GM18520 (cell line): Measurements from ENCODE around the gene S100A13.

Source experiments
- ATAC-seq: cut with Tn5 transposase; IDR thresholded peaks from one replicate; pipeline ENCODE4 v1.9.1; 2021; ENCODE audit not compliant: unreplicated experiment

The S100A13 gene

DNA sequence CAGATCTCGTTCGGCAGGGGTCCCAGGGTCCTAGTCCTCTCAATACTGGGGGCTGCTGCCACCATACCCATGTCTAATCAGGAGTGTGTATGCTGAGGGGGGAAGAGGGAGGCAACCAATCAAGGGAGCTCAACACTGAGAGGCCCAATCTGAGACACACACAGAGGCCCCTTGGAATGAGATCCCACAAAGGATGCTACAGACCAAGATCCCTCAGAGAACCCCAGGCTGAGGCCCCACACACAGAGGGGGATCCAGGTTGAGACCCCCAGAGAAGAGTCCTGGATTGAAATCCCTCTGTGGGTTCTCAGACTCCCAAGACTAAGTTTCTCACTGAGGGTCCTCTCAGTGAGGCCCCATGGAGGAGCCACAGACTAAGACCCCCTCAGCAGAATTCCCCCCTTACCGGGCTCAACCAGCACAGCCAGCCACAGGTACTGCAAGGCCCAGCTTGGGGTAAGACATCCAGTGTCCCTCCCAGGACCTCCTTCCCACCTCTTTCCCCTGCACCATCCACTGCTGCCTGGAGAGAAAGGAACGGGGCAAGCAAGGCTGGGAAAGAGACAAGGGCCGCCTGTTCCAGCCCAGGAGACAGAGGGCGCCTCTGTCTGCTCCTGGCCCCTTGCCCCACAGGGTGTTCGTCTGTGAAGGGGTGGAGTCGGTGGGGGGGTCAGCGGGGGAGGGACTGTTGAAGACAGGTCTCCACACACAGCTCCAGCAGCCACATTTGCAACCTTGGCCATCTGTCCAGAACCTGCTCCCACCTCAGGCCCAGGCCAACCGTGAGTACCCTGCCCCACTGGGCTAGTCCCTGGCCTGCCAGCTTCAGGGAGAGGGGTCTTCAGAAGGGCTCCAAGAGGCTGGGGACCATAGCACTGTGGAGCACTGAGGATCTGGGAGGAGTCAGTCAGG is 666 bp upstream of the S100A13 start, which contains the start of gene S100A1:
Gene S100A1, plus strand, starts transcription at position 720 of the 912 bp plus-strand sequence. CDS start 2,088 bp downstream, outside the sequence.
- no peak for ATAC-seq

DNA sequence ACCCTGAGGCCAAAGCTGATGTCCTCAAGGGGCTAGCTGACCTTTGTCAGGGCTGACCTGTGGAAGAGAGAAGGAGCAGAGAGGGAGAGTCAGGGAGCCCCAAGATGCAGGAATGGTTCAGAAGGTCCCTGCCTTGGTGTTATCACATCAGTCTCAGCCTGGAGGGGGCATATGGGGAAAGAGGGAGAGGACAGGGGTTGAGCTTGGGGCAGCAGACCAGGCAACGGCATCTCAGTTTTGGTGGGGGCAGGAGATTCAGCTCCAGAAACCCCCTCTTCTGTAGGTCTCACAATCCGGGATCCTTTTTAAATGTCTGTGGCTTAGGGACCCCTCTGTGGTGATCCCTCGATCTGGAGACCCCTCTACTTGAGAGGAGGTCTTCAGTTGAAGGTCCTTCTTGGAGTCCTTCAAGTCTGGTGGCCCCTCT is 815 bp downstream of the S100A13 start:
- no peak for ATAC-seq

DNA sequence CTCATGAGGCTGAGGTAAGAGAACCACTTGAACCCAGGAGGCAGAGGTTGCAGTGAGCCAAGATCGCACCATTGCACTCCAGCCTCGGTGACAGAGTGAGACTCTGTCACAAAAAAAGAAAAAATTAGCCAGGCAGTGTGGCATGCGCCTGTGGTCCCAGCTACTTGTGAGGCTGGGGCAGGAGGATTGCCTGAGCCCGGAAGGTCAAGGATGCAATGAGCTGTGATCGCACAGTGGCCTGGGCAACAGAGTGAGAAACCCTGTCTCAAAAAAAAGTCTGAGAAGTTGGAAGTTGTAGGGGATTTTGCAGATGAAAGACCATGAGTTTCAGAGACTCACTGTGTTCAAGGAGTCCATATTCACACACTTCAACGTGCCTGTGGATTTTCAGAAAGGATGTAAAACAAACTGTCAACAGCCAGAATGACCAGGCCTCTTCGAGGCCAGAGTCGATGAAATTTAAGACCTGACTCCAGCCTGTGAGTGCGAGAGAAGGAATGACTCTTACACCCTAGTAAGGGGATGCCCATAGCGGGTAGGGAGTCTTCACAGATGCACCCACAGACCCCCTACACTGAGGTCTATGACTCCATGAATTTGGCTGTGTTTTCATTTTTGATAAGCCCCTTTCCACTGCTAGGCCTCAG is 2.2 kb downstream of the S100A13 start:
- no peak for ATAC-seq

- ATAC-seq, result no peak
Measured at GRCh38 chr1:153623101-153623500, 4.2 kb downstream of the S100A13 start.

DNA sequence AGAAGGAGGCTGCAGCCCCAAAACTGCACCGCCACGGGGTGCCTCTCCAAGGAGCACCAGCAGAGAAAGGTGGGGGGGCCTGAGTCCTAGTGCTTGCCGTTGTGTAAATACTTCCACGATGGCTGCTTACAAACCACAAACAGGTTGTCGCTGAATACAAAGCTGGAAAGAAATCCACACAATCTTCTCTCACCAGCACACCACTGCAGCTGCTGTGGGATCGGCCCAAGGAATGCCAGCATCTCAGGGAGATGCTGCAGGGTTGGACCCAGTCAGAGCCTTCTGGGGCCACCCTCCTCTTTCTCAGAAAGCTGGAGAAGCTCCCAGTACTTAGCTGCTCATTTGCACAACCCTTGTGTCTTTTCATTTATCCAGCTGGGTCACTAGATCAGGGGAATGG is 8.1 kb downstream of the S100A13 start:
- ATAC-seq, result no peak

- ATAC-seq, result no peak
Measured at GRCh38 chr1:153617663-153618062, 9.6 kb downstream of the S100A13 start.

DNA sequence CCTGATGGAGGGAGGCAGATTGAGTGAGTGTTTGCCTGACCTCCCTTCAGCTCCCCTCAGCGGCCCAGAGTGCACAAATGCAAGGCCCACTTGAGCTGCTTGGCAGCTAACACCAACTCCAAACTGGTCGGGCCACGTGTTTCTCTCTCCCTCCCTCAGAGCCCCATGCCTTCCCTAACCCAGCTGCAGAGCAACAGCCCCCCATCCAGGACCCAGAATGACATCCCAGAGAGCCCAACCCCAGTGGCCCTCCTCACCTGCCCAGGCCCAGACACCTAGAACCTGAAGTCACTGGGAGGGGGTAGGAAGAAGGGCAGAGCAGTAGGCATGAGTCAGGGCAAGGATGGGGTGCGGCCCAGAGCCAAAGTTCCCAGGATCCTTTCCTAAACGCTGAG is 10.4 kb downstream of the S100A13 start:
- ATAC-seq, result no peak

DNA sequence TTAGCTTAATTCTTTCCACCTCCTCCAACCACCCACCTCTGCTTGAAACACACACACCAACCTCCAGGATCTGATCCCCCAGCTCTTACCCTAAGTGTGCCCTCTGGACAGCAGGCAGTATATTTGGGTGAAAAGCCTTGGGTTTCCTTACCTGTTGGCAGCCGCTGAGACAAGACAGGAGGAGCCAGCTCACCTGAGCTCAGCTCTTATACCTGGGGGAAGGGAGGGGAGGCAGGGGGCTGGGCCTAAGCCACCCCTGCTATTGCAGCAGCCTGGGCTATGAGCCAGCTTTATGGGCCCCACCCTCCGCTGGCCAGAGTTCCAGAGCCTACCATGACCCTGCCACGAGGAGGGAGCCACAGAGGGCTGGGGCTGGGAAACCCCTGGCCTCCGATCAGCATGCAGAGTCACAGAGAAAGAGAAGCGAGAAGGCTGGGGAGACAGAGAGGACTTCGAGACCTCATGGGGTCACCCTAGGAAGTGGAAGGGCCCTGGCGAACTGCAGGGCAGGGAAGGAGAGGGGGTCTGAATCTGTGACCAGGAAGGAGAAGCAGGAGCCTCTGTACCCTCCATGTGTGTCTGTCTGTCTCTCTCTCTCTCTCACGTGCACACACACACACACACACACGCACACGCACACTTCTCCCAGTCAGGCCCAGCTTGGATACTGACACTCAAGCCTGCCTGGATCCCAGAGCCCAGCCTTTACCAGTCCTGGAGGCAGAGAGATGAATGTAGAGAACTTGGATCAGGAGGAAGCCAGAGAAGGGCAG is 11.0 kb downstream of the S100A13 start, which contains the start of gene S100A14:
Gene S100A14, minus strand, starts transcription at position 182 of the 773 bp plus-strand sequence. CDS start 467 bp downstream, outside the sequence.
- ATAC-seq, result no peak

GRCh38 chr1:153615406-153615805 is 11.9 kb downstream of the S100A13 start:
- no peak for ATAC-seq

- ATAC-seq, result no peak
Measured at GRCh38 chr1:153614906-153615305, 12.4 kb downstream of the S100A13 start.

DNA sequence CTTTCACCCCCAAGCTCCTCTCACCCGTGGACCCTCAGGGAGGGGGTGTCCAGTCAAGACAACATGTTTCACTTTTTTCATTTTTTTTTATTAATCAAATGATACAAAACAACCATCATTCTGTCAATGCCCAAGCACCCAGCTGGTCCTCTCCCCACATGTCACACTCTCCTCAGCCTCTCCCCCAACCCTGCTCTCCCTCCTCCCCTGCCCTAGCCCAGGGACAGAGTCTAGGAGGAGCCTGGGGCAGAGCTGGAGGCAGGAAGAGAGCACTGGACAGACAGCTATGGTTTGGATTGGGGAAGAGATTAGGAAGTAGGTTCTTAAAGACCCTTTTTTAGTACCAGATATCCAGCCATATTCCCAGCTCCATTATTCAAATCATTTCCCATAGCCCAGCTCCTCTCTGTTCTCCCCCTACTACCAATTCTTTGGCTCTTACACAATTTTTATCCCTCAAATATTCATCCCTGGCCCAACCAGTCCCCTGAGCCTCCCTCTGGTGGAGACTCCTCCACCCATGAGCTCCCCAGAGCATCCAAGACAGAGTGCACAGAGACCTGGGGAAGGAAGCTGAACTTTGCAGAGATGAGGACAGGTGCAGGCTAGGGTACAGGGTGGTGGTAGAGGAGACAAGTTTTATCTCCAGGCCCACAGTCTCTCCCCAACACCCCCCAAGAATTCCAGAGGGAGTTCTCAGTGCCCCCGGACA is 13.0 kb downstream of the S100A13 start:
- ATAC-seq, result no peak

GRCh38 chr1:153613406-153613805 is 13.9 kb downstream of the S100A13 start:
- ATAC-seq, result no peak

DNA sequence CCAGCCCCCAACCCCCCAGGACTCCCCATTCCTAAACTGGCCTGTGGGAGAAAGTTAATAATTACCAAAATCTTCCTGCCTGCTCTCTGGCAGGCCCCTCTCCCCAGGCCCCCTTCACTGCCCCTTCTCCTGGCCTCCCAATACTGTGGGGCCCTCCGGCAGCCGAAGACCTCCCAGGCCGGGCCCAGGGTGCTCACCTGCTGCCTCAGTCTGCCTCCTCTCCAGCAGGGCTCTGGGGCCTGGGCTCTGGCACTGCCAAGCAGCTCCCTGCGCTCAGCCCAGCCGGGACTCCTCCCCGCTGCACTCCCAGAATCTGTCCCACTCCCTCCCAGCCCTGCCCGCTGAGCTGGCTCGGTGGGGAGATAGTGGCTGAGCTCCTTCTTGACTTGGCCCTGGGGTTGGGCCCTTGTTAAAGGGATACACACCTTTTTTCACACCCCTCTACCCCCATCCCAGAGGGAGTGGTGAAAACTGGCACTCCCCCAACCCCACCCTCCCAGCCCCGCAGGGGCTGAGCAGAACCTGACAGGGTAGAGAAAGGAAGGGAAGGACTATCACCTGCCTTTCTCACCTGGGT is 14.5 kb downstream of the S100A13 start, which contains the start of gene S100A16:
Gene S100A16, minus strand, starts transcription at position 383 of the 577 bp plus-strand sequence. CDS start 4,986 bp downstream, outside the sequence.
- no peak for ATAC-seq

GRCh38 chr1:153612111-153612754 is 15.1 kb downstream of the S100A13 start:
- ATAC-seq, result no peak

GRCh38 chr1:153611356-153611755 is 15.9 kb downstream of the S100A13 start:
- no peak for ATAC-seq

- no peak for ATAC-seq
Measured at GRCh38 chr1:153610811-153611301, 16.4 kb downstream of the S100A13 start.

- no peak for ATAC-seq
Measured at GRCh38 chr1:153610334-153610733, 17.0 kb downstream of the S100A13 start.

DNA sequence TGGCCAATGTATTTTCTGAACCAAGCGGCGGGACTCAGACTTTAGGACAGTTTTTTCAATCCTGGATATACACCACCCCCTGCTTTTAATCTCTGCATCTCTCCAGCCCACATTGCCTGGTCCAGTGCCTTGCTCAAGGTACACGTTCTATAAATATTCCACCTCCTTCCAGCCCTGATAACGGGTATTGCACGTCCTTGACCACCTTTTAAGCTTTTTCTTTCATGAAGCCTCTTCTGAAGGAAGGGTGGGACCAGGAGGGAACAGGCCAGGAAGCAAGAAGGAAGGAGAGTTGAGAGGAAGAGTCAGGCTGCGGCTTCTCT is 17.8 kb downstream of the S100A13 start:
- no peak for ATAC-seq

- no peak for ATAC-seq
Measured at GRCh38 chr1:153608742-153609584, 18.3 kb downstream of the S100A13 start.
